Osteoblast (primary cell): ENCODE data around the gene OTUD6A. TPM values are rescaled to one million over a fixed set of nuclear protein-coding genes. Genes with fewer than 3 reads are reported as not detected.

ENCODE experiments used
- DNase-seq: peaks from one replicate; pipeline ENCODE4 v3.0.0; 2011; ENCODE audit warnings: low spot score, mixed read lengths; ENCODE audit not compliant: insufficient read length; ENCODE audit errors: missing footprints
- H2AFZ ChIP-seq: 2 replicates; pipeline ENCODE4 v1.6.0; 2011; ENCODE audit warnings: mild to moderate bottlenecking, low read length
- H3K27ac ChIP-seq: 2 replicates; pipeline ENCODE4 v1.5.1; 2011; ENCODE audit warnings: mild to moderate bottlenecking, low read depth, low read length, moderate library complexity
- H3K27me3 ChIP-seq: 2 replicates; pipeline ENCODE4 v1.6.0; 2012; ENCODE audit warnings: mild to moderate bottlenecking, control low read depth, inconsistent platforms, low read length, moderate library complexity; ENCODE audit not compliant: insufficient read depth
- H3K36me3 ChIP-seq: 2 replicates; pipeline ENCODE4 v1.5.1; 2011; ENCODE audit warnings: mild to moderate bottlenecking, low read length, control low read depth, moderate library complexity; ENCODE audit not compliant: insufficient read depth
- H3K4me1 ChIP-seq: 2 replicates; pipeline ENCODE4 v1.5.1; 2011; ENCODE audit warnings: mild to moderate bottlenecking, low read length, control low read depth, moderate library complexity; ENCODE audit not compliant: insufficient read depth
- H3K4me2 ChIP-seq: 2 replicates; pipeline ENCODE4 v1.6.0; 2011; ENCODE audit warnings: mild to moderate bottlenecking, low read length; ENCODE audit not compliant: insufficient read depth
- H3K4me3 ChIP-seq: fragments of 200-600 bp; sonication (generic); 3 replicates; pipeline ENCODE4 v1.5.1; 2012; ENCODE audit warnings: mild to moderate bottlenecking, low read length, inconsistent platforms; ENCODE audit not compliant: insufficient read depth
- H3K79me2 ChIP-seq: 2 replicates; pipeline ENCODE4 v1.6.0; 2012; ENCODE audit warnings: mild to moderate bottlenecking, low read length, control low read depth, inconsistent platforms; ENCODE audit not compliant: insufficient read depth
- H3K9me3 ChIP-seq: 2 replicates; pipeline ENCODE4 v1.5.1; 2011; ENCODE audit warnings: low read depth, low read length, control low read depth
- H4K20me1 ChIP-seq: 2 replicates; pipeline ENCODE4 v1.6.0; 2012; ENCODE audit warnings: mild to moderate bottlenecking, low read length, control low read depth; ENCODE audit not compliant: insufficient read depth
- CTCF ChIP-seq: IDR thresholded peaks from 2 replicates; pipeline ENCODE4 v1.5.1; 2011; ENCODE audit warnings: mild to moderate bottlenecking, low read depth, low read length, moderate library complexity; ENCODE audit errors: extremely low read depth
- total RNA-seq: library from RNA; depleted of rRNA; stranded (reverse); fragments of >200 nt; gene quantifications from 2 replicates; pipeline ENCODE4 v1.2.3, GENCODE V29; 2012

The OTUD6A gene
- total RNA-seq, 1 donor = not detected

GRCh38 chrX:70066646-70067045 lies 4.4 kb downstream of the OTUD6A start:
- H3K27ac ChIP-seq = no peak overlapping the region
- no peak overlapping the region for H3K4me2 ChIP-seq
- no peaks in the 10 kb centered on the region for H3K9me3 ChIP-seq
- no peak for DNase-seq
- no peaks in the 10 kb centered on the region for H3K27me3 ChIP-seq
- H2AFZ ChIP-seq = no peak overlapping the region
- TF ChIP-seq CTCF = no peak
- no peaks in the 10 kb centered on the region for H3K36me3 ChIP-seq
- no peak overlapping the region for H3K4me3 ChIP-seq
- H3K4me1 ChIP-seq = no peaks in the 10 kb centered on the region
- no peaks in the 10 kb centered on the region for H3K79me2 ChIP-seq
- H4K20me1 ChIP-seq = no peaks in the 10 kb centered on the region

DNA sequence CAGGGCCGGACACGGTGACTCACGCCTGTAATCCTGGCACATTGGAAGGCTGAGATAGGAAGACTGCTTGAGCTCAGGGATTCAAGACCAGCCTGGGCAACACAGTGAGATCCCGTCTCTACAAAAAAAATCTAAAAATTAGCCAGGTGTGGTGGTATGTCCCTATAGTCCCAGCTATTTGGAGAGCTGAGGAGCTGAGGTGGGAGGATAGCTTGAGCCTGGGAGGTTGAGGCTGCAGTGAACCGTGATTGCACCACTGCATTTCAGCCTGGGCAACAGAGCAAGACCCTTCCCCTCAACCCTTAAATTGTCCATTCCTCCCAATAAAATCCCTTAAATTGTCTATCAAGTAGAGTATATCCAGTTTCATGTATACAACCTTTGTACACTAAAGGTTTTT lies 17.0 kb downstream of the OTUD6A start:
- Histone ChIP-seq H3K27ac (no peak overlapping the region), H3K36me3 (no peaks in the 10 kb centered on the region), H2AFZ (no peak overlapping the region), H3K79me2 (no peaks in the 10 kb centered on the region), H3K4me1 (no peaks in the 10 kb centered on the region), H3K9me3 (peaks cover 3% of the 10 kb centered on the region), H3K4me3 (no peak overlapping the region), H3K27me3 (peaks cover 14% of the 10 kb centered on the region), H3K4me2 (no peak overlapping the region), H4K20me1 (no peaks in the 10 kb centered on the region)
- no peak for DNase-seq
- no peak for TF ChIP-seq CTCF

DNA sequence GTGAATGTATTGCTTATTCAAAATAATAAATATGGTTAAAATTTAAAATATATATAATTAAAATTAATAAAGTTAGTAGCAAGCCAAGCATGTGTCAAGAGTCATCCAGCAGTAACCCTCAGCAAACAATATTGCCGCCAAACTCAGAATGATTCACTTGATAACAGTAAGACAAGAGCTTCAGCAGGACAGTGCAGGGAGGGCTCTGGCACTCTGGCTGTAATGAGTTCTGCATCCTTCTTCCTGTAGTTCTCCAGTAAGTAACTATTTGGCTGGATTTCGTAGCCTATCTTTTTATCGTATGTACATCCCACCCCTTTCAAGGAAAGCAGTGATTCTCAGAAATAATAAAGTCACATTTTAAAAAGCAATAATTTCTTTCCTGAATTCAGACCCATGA lies 17.6 kb downstream of the OTUD6A start:
- peaks cover 14% of the 10 kb centered on the region for H3K27me3 ChIP-seq
- no peak overlapping the region for H3K4me2 ChIP-seq
- no peak for DNase-seq

GRCh38 chrX:70082723-70083122 lies 20.5 kb downstream of the OTUD6A start:
- Histone ChIP-seq H4K20me1 (no peaks in the 10 kb centered on the region), H2AFZ (no peak overlapping the region), H3K79me2 (no peaks in the 10 kb centered on the region), H3K9me3 (no peaks in the 10 kb centered on the region), H3K36me3 (no peaks in the 10 kb centered on the region), H3K4me2 (no peak overlapping the region), H3K27ac (no peak overlapping the region), H3K4me3 (no peak overlapping the region), H3K4me1 (peaks cover 2% of the 10 kb centered on the region), H3K27me3 (peaks cover 11% of the 10 kb centered on the region)
- no peak for DNase-seq
- no peak for TF ChIP-seq CTCF

More for the DNA sequence above, 17.6 kb downstream of the OTUD6A start:
- Histone ChIP-seq H4K20me1 (no peaks in the 10 kb centered on the region), H3K27ac (no peak overlapping the region), H3K4me3 (no peak overlapping the region), H3K4me1 (no peaks in the 10 kb centered on the region), H3K36me3 (no peaks in the 10 kb centered on the region), H3K9me3 (peaks cover 3% of the 10 kb centered on the region), H2AFZ (no peak overlapping the region), H3K79me2 (no peaks in the 10 kb centered on the region)
- no peak for TF ChIP-seq CTCF
